Prostate gland (tissue), 2 donors: ENCODE measurements around the gene SLIT3.

Experiments
- CTCF ChIP-seq, 4 experiments: fragments of 200-600 bp in 2 of 4; fragments of 450-650 bp in 2 of 4; sonication (generic) in 2 of 4; IDR thresholded peaks; 1 replicate in 3 of 4; 2 replicates in 1 of 4; pipeline ENCODE4 v1.5.1; 2016 to 2019; ENCODE audit warnings: antibody characterized with exemption in 4 of 4, mild to moderate bottlenecking in 2 of 4, moderate library complexity in 2 of 4
- POLR2A ChIP-seq: fragments of 450-650 bp; IDR thresholded peaks from one replicate; pipeline ENCODE4 v1.6.1; 2016; ENCODE audit warnings: antibody characterized with exemption, mild to moderate bottlenecking

- TF ChIP-seq POLR2A (no peak), CTCF (IDR thresholded peaks at IDR 0.05) (no peak)
Measured at GRCh38 chr5:168694289-168694688, 606.6 kb downstream of the SLIT3 start.
